Neural cell (in vitro differentiated cells): ENCODE data around the gene LRRC73. TPM values are rescaled to one million over a fixed set of nuclear protein-coding genes. Genes with fewer than 3 reads are reported as not detected.
A peak's percentile ranks its signal among the peaks of the same experiment; 100 is the strongest.

Source experiments
- H2AFZ ChIP-seq: fragments of 200-600, 300-800 bp; sonication (generic), shearing (Covaris generic); 2 replicates; pipeline ENCODE4 v1.6.0; 2014; ENCODE audit warnings: low read depth, mild to moderate bottlenecking, antibody characterized with exemption, low read length, moderate library complexity
- H3F3A ChIP-seq: fragments of 200-600 bp; shearing (Covaris generic); 2 replicates; pipeline ENCODE4 v1.6.1; 2016; ENCODE audit warnings: mild to moderate bottlenecking, moderate library complexity, mixed read lengths, antibody characterized with exemption, low read length; ENCODE audit not compliant: insufficient read depth, poor library complexity, severe bottlenecking
- H3K27ac ChIP-seq: fragments of 200-600, 300-800 bp; sonication (generic), shearing (Covaris generic); 2 replicates; pipeline ENCODE4 v1.5.1; 2014; ENCODE audit warnings: mild to moderate bottlenecking, low read length, moderate library complexity
- H3K27me3 ChIP-seq: fragments of 300-800, 200-600 bp; sonication (generic), shearing (Covaris generic); 2 replicates; pipeline ENCODE4 v1.6.0; 2014; ENCODE audit warnings: mild to moderate bottlenecking, low read depth, low read length, moderate library complexity; ENCODE audit not compliant: insufficient read depth
- H3K36me3 ChIP-seq: fragments of 300-800, 200-600 bp; sonication (generic), shearing (Covaris generic); 2 replicates; pipeline ENCODE4 v1.5.1; 2014; ENCODE audit warnings: mild to moderate bottlenecking, antibody characterized with exemption, low read length, moderate library complexity; ENCODE audit not compliant: insufficient read depth
- H3K4me2 ChIP-seq: fragments of 300-800, 200-600 bp; sonication (generic), shearing (Covaris generic); 2 replicates; pipeline ENCODE4 v1.6.0; 2014; ENCODE audit warnings: mild to moderate bottlenecking, low read length
- H3K4me3 ChIP-seq: fragments of 300-800, 200-600 bp; sonication (generic), shearing (Covaris generic); 2 replicates; pipeline ENCODE4 v1.5.1; 2014; ENCODE audit warnings: mild to moderate bottlenecking, low read length, moderate library complexity
- H3K79me2 ChIP-seq: fragments of 200-600 bp; shearing (Covaris generic); replicated peaks from 2 replicates; pipeline ENCODE4 v1.6.0; 2014; ENCODE audit warnings: mild to moderate bottlenecking, low read length, moderate library complexity; ENCODE audit not compliant: insufficient read depth
- H3K9ac ChIP-seq: fragments of 300-800, 200-600 bp; sonication (generic), shearing (Covaris generic); 2 replicates; pipeline ENCODE4 v1.6.1; 2016; ENCODE audit warnings: mild to moderate bottlenecking, low read length, mixed read lengths
- H3K9me2 ChIP-seq: fragments of 200-600 bp; shearing (Covaris generic); 2 replicates; pipeline ENCODE4 v1.6.1; 2016; ENCODE audit warnings: mild to moderate bottlenecking, low read length, mixed read lengths; ENCODE audit not compliant: insufficient read depth
- H3K9me3 ChIP-seq: fragments of 200-600, 300-800 bp; sonication (generic), shearing (Covaris generic); 2 replicates; pipeline ENCODE4 v1.6.1; 2016; ENCODE audit warnings: mild to moderate bottlenecking, mixed run types, low read length, moderate library complexity, mixed read lengths
- H4K20me1 ChIP-seq: fragments of 200-600 bp; shearing (Covaris generic); 2 replicates; pipeline ENCODE4 v1.6.1; 2016; ENCODE audit warnings: mild to moderate bottlenecking, mixed run types; ENCODE audit not compliant: insufficient read depth
- EP300 ChIP-seq: fragments of 450-650 bp; conservative IDR thresholded peaks from 2 replicates; pipeline ENCODE4 v1.6.1; 2014; ENCODE audit warnings: antibody characterized with exemption, mild to moderate bottlenecking, moderate library complexity; ENCODE audit not compliant: poor library complexity, severe bottlenecking
- EZH2 ChIP-seq: fragments of 200-600, 300-800 bp; shearing (Covaris generic), sonication (generic); IDR thresholded peaks from 2 replicates; pipeline ENCODE4 v1.6.1; 2014; ENCODE audit warnings: antibody characterized with exemption, low read length, borderline replicate concordance, mild to moderate bottlenecking; ENCODE audit not compliant: insufficient read depth, poor library complexity, severe bottlenecking
- MXI1 ChIP-seq: fragments of 450-650 bp; conservative IDR thresholded peaks from 2 replicates; pipeline ENCODE4 v1.6.1; 2014; ENCODE audit warnings: antibody characterized with exemption, mild to moderate bottlenecking; ENCODE audit not compliant: poor library complexity, severe bottlenecking
- POLR2AphosphoS5 ChIP-seq: IDR thresholded peaks from 2 replicates; pipeline ENCODE4 v1.6.1; 2012
- RAD21 ChIP-seq: fragments of 450-650 bp; conservative IDR thresholded peaks from 2 replicates; pipeline ENCODE4 v1.6.1; 2014; ENCODE audit warnings: antibody characterized with exemption, mild to moderate bottlenecking, moderate library complexity
- SMC3 ChIP-seq: fragments of 450-650 bp; conservative IDR thresholded peaks from 2 replicates; pipeline ENCODE4 v1.6.1; 2014; ENCODE audit warnings: antibody characterized with exemption, mild to moderate bottlenecking, moderate library complexity; ENCODE audit not compliant: poor library complexity
- TAF1 ChIP-seq: IDR thresholded peaks from 2 replicates; pipeline ENCODE4 v1.6.1; 2012; ENCODE audit warnings: low read depth
- polyA plus RNA-seq: library from polyadenylated mRNA; depleted of rRNA; stranded (reverse); fragments of >200 nt; gene quantifications from 2 replicates; pipeline ENCODE4 v1.2.3, GENCODE V29; 2014
- TF ChIP-seq, protein P1 (sequence below): IDR thresholded peaks from 2 replicates; pipeline ENCODE4 v1.6.1; 2012; ENCODE audit warnings: borderline replicate concordance
- TF ChIP-seq, protein P2 (sequence below): fragments of 450-650 bp; IDR thresholded peaks from 2 replicates; pipeline ENCODE4 v1.5.1; 2014; ENCODE audit warnings: antibody characterized with exemption, mild to moderate bottlenecking, moderate library complexity; ENCODE audit not compliant: poor library complexity, severe bottlenecking

LRRC73 gene
- polyA plus RNA-seq, 1 donor from 2014 or later = 4.7 TPM

DNA sequence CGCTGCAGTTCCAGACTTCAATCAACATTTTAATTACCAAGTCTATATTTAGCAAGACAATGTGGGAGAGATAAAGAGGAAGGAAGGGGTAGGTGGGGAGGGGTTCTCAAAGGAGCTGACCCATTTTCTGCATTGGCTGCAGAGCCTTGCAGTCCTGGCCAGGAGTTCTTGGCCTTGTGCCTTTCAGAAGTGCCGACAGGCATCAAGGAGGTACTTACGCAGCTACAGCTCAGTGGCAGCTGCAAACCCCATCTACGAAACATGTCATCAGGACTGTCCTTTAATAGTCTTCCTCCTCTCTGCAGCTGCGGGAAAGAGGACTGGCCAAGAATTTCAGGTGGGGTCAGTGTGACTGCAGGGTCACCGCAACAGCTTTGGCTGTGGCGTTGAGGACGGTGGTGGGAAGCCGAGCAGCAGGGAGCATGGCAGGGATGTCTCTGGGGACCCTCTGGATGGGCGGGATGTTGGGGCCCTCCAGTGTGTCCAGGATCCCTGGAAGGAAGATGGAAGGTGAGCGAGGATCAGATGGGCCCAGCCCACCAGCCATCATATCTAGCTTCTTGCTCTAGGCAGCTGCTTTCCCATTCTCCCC is 1.8 kb upstream of the LRRC73 start:
- no peaks in the 10 kb centered on the region for H3K9me2 ChIP-seq

GRCh38 chr6:43510827-43511163 is 649 bp upstream of the LRRC73 start:
- Histone ChIP-seq H4K20me1 (no peaks in the 10 kb centered on the region), H3K79me2 (peaks cover 17% of the 10 kb centered on the region), H2AFZ (no peak overlapping the region), H3K9ac (peak overlapping the region; percentile 81), H3K27me3 (no peaks in the 10 kb centered on the region), H3K4me2 (no peak overlapping the region), H3K9me2 (no peaks in the 10 kb centered on the region), H3F3A (no peaks in the 10 kb centered on the region), H3K4me3 (peak overlapping the region; percentile 75), H3K27ac (peak overlapping the region; percentile 76), H3K9me3 (no peaks in the 10 kb centered on the region), H3K36me3 (peaks cover 5% of the 10 kb centered on the region)
- TF ChIP-seq TAF1 = no peak
- no peak for TF ChIP-seq MXI1
- no peak for TF ChIP-seq RAD21
- no peak for TF ChIP-seq POLR2AphosphoS5

More for the DNA sequence above, 1.8 kb upstream of the LRRC73 start:
- no peak overlapping the region for H3K9ac ChIP-seq
- H3K4me3 ChIP-seq = no peak overlapping the region
- peaks cover 28% of the 10 kb centered on the region for H3K79me2 ChIP-seq
- no peaks in the 10 kb centered on the region for H3K27me3 ChIP-seq
- H3F3A ChIP-seq = no peaks in the 10 kb centered on the region
- no peaks in the 10 kb centered on the region for H4K20me1 ChIP-seq
- H3K4me2 ChIP-seq = no peak overlapping the region
- H2AFZ ChIP-seq = no peak overlapping the region
- TF ChIP-seq, protein P1, sequence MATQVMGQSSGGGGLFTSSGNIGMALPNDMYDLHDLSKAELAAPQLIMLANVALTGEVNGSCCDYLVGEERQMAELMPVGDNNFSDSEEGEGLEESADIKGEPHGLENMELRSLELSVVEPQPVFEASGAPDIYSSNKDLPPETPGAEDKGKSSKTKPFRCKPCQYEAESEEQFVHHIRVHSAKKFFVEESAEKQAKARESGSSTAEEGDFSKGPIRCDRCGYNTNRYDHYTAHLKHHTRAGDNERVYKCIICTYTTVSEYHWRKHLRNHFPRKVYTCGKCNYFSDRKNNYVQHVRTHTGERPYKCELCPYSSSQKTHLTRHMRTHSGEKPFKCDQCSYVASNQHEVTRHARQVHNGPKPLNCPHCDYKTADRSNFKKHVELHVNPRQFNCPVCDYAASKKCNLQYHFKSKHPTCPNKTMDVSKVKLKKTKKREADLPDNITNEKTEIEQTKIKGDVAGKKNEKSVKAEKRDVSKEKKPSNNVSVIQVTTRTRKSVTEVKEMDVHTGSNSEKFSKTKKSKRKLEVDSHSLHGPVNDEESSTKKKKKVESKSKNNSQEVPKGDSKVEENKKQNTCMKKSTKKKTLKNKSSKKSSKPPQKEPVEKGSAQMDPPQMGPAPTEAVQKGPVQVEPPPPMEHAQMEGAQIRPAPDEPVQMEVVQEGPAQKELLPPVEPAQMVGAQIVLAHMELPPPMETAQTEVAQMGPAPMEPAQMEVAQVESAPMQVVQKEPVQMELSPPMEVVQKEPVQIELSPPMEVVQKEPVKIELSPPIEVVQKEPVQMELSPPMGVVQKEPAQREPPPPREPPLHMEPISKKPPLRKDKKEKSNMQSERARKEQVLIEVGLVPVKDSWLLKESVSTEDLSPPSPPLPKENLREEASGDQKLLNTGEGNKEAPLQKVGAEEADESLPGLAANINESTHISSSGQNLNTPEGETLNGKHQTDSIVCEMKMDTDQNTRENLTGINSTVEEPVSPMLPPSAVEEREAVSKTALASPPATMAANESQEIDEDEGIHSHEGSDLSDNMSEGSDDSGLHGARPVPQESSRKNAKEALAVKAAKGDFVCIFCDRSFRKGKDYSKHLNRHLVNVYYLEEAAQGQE = no peak
- TF ChIP-seq POLR2AphosphoS5 (no peak), MXI1 (no peak), RAD21 (no peak), TAF1 (no peak), EZH2 (no peak), EP300 (no peak), SMC3 (no peak)
- TF ChIP-seq, protein P2, sequence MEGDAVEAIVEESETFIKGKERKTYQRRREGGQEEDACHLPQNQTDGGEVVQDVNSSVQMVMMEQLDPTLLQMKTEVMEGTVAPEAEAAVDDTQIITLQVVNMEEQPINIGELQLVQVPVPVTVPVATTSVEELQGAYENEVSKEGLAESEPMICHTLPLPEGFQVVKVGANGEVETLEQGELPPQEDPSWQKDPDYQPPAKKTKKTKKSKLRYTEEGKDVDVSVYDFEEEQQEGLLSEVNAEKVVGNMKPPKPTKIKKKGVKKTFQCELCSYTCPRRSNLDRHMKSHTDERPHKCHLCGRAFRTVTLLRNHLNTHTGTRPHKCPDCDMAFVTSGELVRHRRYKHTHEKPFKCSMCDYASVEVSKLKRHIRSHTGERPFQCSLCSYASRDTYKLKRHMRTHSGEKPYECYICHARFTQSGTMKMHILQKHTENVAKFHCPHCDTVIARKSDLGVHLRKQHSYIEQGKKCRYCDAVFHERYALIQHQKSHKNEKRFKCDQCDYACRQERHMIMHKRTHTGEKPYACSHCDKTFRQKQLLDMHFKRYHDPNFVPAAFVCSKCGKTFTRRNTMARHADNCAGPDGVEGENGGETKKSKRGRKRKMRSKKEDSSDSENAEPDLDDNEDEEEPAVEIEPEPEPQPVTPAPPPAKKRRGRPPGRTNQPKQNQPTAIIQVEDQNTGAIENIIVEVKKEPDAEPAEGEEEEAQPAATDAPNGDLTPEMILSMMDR = no peak
- H3K9me3 ChIP-seq = no peaks in the 10 kb centered on the region
- H3K36me3 ChIP-seq = peaks cover 5% of the 10 kb centered on the region
- no peak overlapping the region for H3K27ac ChIP-seq
